GM18868 (cell line): ENCODE data around the gene PER1.

ENCODE experiments used
- ATAC-seq: cut with Tn5 transposase; IDR thresholded peaks from one replicate; pipeline ENCODE4 v1.9.1; 2021; ENCODE audit warnings: mild to moderate bottlenecking, moderate library complexity; ENCODE audit not compliant: unreplicated experiment

Gene PER1

DNA sequence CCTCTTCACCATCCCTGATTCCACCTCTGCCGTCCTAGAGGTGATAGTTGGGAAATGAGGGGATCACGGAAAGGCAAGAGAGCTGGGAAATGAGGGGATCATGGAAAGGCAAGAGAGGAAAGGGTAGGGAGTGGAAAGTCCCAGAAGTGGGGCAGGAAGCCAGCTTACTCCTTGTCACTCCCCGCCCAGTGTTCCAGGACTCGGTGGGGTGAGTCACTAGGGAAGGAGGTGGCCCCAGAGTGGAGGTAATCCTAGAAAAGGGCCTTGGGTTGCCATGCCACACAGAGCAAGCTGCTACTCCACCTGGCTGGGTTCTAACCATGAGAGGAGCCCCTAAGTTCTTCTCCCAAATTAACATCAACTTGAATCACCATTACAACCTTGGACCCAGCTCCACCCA lies 48.7 kb downstream of the PER1 start:
- no peak for ATAC-seq

DNA sequence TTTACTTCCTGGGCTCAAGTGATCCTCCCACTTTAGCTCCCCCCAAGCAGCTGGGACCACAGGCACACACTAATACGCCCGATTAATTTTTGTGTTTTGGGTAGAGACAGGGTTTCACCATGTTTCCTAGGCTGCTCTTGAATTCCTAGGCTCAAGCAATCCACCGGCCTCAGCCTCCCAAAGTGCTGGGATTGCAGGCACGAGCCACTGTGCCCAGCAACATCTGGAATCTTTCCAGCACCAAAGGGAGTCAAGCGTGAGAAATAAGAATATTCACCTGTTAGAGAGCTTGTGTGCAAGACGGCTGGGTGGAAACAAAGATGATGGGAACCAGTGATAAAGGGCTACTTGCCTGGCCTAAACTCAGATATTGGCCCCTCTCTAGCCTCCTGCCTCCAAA lies 50.5 kb downstream of the PER1 start:
- no peak for ATAC-seq

- no peak for ATAC-seq
Observed at GRCh38 chr17:8100763-8101162, 51.4 kb downstream of the PER1 start.

GRCh38 chr17:8100111-8100510 lies 52.1 kb downstream of the PER1 start:
- ATAC-seq: no peak

DNA sequence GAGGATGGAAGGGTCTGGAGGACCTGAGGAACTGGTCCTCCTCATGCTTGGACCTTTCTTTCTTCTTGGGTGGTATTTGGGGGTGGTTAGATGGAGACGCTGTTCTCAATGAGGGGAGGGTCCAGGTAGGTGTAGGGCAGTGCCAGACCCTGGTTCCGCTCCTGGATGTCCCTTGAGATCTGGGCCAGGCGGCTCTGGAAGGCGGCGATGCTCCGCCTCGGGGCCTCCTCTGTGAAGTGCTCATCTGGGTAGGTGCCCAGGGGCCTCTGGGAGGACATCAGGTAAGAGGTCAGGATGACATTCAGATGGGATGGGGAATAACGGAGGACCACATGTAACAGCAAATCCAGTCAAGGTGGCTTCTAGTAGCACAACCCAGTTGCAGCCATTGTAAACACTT lies 55.7 kb downstream of the PER1 start:
- no peak for ATAC-seq

DNA sequence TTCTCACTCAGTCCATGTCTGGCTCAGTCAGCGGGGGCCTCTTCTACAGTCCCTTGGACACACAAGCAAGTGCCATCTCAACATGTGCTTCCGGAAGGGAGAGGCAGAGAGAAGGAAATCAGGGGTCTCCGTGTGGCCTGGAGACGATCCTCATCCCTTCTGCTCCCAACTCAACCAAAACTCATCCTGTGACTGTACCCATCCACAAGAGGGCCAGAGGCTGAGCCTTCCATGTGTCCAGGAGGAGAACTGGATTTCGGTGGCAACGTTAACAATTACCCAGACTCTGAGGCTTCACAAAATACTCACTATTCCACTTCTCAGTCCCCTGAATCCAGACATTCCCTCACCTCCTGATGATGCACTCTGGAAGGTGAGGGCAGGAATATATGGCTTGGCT lies 56.8 kb downstream of the PER1 start:
- no peak for ATAC-seq

DNA sequence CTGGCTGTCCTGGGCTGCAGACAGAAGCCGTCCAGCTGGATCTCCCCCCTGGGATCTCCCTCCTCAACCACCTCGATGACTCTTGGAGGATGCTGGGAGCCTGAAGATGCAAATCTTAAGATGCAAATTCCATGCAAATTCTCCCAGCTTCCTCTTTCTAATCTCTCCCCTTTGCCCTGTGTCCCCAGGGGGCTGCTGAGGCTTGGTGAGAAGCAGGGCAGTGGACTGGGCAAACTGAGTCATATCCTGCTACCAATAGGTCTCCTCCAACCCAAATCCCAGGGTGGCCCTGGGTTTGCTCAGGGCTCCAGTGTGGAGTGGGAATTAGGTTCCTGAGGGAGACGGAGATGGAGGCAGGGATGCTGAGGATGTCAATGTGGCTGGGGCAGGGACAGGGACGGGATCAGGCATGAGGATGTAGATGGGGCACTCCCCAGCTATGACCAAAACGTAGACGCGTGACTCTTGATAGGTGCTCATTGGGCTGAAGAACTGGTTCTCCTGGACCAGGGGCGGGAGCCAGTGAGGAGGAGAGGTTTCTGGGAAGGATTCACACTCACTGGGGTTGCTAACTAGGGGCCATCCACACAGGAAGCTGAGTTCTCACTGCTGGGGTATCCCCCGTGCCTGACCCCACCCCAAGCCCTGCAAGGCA lies 61.0 kb downstream of the PER1 start:
- ATAC-seq: no peak
